GM12892 (cell line): ENCODE results near the gene NSMF.

Source experiments
- DNase-seq: peaks from one replicate; pipeline ENCODE4 v3.0.0; 2011; ENCODE audit not compliant: insufficient read length
- FAIRE-seq: peaks from 2 replicates; lab custom pipeline; 2011; peaks lifted over from hg19 to GRCh38; lab: Jason Lieb, UNC
- POLR2A ChIP-seq: IDR thresholded peaks from 2 replicates; pipeline ENCODE4 v1.6.1; 2011; ENCODE audit warnings: low read depth, low read length, control low read depth
- POLR2AphosphoS5 ChIP-seq: IDR thresholded peaks from 2 replicates; pipeline ENCODE4 v1.6.1; 2011; ENCODE audit warnings: low read depth, low read length, control low read depth
- TAF1 ChIP-seq: IDR thresholded peaks from 2 replicates; pipeline ENCODE4 v1.6.1; 2011; ENCODE audit warnings: low read depth, mild to moderate bottlenecking, control low read depth, low read length, borderline replicate concordance

NSMF gene

GRCh38 chr9:137405677-137406081 lies 53.5 kb downstream of the NSMF start:
- FAIRE-seq (no peak), DNase-seq (no peak)
- no peak for TF ChIP-seq POLR2AphosphoS5
- TF ChIP-seq POLR2A: no peak
- no peak for TF ChIP-seq TAF1

GRCh38 chr9:137404961-137405567 lies 54.1 kb downstream of the NSMF start:
- DNase-seq (no peak), FAIRE-seq (no peak)
- TF ChIP-seq TAF1 (no peak), POLR2AphosphoS5 (no peak), POLR2A (no peak)

GRCh38 chr9:137403269-137403668 lies 55.9 kb downstream of the NSMF start:
- no peak for TF ChIP-seq POLR2A
- no peak for TF ChIP-seq TAF1
- TF ChIP-seq POLR2AphosphoS5: no peak
- DNase-seq: no peak
- FAIRE-seq: no peak

GRCh38 chr9:137402746-137403145 lies 56.4 kb downstream of the NSMF start:
- TF ChIP-seq POLR2AphosphoS5 (no peak), TAF1 (no peak), POLR2A (no peak)
- no peak for DNase-seq
- no peak for FAIRE-seq

- no peak for DNase-seq
- TF ChIP-seq POLR2AphosphoS5 (no peak), TAF1 (no peak), POLR2A (no peak)
- no peak for FAIRE-seq
Observed at GRCh38 chr9:137398561-137399468, 60.3 kb downstream of the NSMF start.

- no peak for DNase-seq
- FAIRE-seq: no peak
- TF ChIP-seq POLR2A: no peak
- no peak for TF ChIP-seq POLR2AphosphoS5
- TF ChIP-seq TAF1: no peak
Observed at GRCh38 chr9:137397675-137398423, 61.3 kb downstream of the NSMF start.
